Astrocyte (in vitro differentiated cells and primary cell): ENCODE data around the gene RNF5.

Source experiments
- CTCF ChIP-seq: IDR thresholded peaks from 2 replicates; pipeline ENCODE4 v1.5.1; 2011; ENCODE audit warnings: low read depth, mild to moderate bottlenecking, inconsistent platforms, low read length, moderate library complexity; ENCODE audit not compliant: insufficient read depth
- EZH2 ChIP-seq: IDR thresholded peaks from 2 replicates; pipeline ENCODE4 v1.6.1; 2012; ENCODE audit warnings: mild to moderate bottlenecking, low read length, inconsistent platforms; ENCODE audit not compliant: insufficient read depth

- TF ChIP-seq CTCF (no peak), EZH2 (no peak)
Observed at GRCh38 chr6:32208996-32209395, 30.8 kb downstream of the RNF5 start.
